OCI-LY7 (cell line): Measurements from ENCODE around the gene E2F6.

Experiments used
- CTCF ChIP-seq: fragments of 200-600 bp; sonication (generic); conservative IDR thresholded peaks from 2 replicates; pipeline ENCODE4 v1.5.1; 2014; ENCODE audit warnings: mild to moderate bottlenecking, antibody characterized with exemption, low read length, moderate library complexity, mixed read lengths
- EZH2phosphoT487 ChIP-seq: fragments of 200-600 bp; sonication (generic); IDR thresholded peaks from 2 replicates; pipeline ENCODE4 v1.6.1; 2018; ENCODE audit warnings: low read depth, borderline replicate concordance, mild to moderate bottlenecking, mixed run types, antibody characterized with exemption, low read length, moderate library complexity, mixed read lengths

- TF ChIP-seq CTCF (no peak), EZH2phosphoT487 (no peak)
Observed at GRCh38 chr2:11478899-11479605, 13.1 kb upstream of the E2F6 start.
